NCI-H510A treated with DMSO at 0.1 percent for 48 hours (cell line): Measurements from ENCODE around the gene LRFN4.
A peak's percentile ranks its signal among the peaks of the same experiment; 100 is the strongest.

ENCODE experiments used
- DNase-seq: peaks from one replicate; lab custom pipeline; 2025; lab: John Stamatoyannopoulos, UW

LRFN4 gene

GRCh38 chr11:66889960-66890359 is 33.1 kb downstream of the LRFN4 start:
- DNase-seq = no peak

DNA sequence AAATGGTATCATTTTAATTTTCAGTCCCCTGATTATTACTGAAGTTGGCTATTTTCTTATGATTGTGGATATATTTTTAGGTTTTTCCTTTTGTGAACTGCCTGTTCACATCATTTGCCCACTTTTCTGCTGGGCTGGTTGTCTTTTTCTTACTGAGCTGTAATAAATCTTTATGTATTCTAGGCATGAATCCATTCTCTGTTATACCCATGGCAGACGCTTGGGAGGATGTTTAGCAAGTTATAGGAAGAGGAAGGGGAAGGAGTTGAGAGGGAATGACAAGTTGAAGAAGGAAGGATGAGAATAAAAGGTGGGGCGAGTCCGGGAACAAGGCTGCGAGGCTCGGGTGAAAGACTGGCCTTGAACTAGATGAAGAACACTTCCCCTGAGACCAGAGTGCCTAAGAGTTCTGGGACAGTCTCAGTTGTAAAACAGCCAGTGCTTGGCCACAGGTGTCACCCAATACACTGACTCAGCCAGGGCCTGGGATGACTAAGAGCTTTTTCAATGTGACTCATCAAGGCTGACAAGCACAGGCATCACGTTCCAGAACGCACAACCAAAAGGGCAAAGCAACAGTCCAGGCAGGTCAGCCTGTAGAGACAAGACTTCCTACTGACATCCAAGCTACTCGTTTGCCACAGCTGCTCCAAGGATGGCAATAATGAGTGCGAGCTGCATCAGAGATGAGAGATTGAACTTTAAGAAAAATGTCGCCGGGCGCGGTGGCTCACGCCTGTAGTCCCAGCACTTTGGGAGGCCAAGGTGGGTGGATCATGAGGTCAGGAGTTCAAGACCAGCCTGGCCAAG is 35.2 kb downstream of the LRFN4 start:
- peak; percentile 27 for DNase-seq

- DNase-seq = no peak
Measured at GRCh38 chr11:66892911-66893310, 36.0 kb downstream of the LRFN4 start.

GRCh38 chr11:66894141-66894540 is 37.3 kb downstream of the LRFN4 start:
- peak; percentile 37 for DNase-seq

DNA sequence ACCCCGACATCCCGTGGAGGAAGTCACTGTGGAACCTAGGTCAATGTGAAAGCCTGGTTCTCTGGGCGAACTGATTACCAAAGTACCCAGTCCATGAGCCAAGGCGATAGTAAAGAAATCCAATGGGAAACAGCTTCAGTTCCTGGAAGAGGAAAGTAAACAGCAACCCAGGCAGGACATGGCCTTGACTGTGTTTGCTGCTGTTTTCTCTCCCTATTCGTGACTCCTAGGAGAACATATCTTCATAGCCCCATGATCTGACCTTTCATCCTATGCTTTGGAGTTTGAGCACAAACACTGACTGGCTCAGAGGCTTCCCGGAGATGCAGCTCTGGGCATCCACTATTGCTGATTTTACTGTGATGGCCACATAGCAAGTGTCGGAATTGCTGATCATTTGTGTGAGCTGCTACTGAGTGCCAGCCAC is 45.1 kb downstream of the LRFN4 start:
- no peak for DNase-seq

GRCh38 chr11:66902486-66903177 is 45.8 kb downstream of the LRFN4 start:
- DNase-seq = no peak

- no peak for DNase-seq
Measured at GRCh38 chr11:66904055-66904454, 47.2 kb downstream of the LRFN4 start.

DNA sequence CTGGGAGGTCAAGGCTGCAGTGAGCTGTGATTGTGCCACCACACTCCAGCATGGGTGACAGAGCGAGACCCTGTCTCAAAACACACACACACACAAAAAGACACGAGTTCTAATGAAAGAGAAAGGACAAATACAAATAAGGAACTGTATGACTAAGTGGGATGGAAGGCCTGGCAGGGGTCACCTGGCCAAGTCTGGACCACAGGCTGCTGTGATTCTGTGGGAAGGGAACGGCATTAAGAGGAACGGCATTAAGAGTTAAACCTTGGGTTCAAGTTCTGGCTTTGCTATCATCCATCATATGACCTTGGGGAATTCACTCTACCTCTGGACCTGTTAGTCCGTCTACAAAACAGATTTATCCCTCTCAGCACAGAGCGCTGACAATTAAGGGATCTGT is 47.7 kb downstream of the LRFN4 start:
- DNase-seq = no peak

GRCh38 chr11:66904981-66905521 is 48.2 kb downstream of the LRFN4 start:
- peak; percentile 53 for DNase-seq

- no peak for DNase-seq
Measured at GRCh38 chr11:66905631-66906030, 48.8 kb downstream of the LRFN4 start.

DNA sequence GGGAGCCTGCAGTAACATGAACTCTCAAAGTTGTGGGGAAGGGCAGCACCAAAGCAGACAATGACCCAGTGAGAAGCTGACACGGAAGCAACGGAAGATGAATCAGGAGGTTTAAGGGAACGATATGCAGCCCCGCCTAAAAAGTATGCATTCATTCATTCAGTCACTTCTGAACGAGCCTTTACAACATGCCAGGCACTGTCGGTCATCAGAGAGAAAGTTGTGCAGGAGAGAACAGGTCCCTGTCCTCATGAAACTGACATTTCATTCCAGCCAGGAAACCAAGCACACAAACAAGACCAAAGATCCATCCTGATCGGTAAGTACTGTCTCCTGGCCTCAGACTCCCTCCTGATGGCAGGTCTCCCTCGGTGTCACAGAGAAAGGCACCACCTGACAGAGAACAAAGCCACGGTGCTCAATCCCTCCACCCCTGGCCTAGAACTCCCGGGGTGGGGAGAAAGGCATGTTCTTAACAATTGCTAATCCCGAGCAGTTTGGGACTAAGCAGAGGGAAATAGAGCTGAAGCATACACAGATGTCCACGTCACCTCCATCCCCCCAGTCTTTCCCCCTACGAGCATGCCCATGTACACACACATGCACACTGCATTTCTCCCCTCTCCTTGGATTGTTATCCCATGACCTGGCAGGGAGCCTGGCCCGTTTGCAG is 49.3 kb downstream of the LRFN4 start:
- DNase-seq = no peak

DNA sequence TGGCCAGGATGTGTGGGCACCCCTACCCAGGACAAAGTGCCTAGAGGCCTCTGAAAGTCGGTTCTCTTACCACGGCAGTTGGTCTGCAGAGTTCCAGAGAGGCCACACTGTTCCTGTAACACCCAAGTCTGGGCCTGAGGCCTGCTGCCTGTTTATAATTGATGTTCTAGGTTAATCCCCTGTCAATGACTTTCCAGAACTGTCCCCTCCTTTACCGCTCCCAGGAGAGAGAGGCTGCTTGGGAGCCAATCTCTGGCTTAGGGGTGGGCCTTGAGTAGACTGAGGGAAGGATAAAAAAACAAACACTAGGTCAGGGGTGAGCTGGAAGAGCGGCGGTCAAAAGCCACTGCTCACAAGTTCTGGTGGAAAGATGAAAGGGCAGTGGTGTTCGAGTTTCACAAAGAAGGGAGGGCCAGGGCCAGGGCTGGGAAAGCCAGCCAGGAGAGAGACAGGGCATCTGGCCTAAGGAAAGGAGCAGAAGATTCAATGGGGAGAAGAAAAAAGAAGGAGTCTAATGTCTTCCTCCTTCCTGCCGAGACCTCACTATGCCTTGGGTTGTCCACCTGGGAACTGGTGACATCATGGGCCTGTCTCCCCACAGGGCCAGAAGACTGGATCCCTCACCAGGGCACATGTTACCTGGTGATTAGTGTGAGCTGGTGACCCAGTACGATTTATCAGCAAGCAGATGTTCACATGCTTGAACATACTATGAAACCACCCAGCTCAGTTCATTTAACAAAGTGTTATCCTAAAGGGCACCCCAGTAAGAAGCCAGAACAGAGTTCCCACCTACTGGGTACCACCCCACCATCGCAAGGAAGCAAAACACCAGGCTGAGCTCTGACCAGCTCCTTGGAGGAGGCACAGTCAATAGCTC is 51.1 kb downstream of the LRFN4 start:
- no peak for DNase-seq

DNA sequence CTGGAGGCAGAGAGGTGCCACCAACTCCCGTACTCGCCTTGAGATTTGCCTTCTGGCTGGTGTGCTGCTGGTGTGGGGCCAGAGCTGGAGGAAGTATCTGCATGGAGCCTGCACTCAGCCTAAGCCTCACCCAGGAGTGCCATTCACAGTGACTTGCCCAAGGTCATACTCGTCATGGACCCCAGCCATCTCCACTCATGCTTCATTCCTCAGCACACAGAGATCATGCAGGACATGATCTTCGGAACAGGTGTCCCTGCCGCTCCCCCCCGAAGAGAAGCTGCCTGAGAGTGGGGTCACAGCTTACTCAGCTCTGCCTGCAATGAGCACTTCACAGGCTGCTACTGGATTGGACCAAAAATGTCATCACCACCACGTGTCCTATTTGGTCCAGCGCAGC is 52.3 kb downstream of the LRFN4 start:
- no peak for DNase-seq

DNA sequence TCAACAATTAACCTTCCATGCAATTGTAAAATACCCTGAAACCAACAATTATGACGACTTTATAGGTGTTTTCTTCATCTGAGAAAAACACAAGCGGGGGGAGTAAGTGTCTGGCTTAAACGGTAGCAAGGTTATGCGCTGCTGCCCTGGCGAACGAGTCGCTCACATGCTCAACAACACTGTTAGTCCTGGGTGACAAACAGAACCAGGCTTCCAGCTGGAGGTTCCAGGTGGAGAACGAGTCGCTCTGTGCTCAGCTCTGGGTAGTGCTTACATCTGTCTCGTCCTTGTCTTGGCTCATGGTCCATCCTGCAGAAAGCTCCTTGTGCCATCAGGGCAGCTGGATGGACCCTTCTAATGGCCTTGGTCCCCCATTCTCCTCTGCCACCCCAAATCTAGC is 53.2 kb downstream of the LRFN4 start:
- DNase-seq = no peak
